Spinal cord (tissue), 10 donors: ENCODE results near the gene PI4K2A. TPM values are rescaled to one million over a fixed set of nuclear protein-coding genes. Genes with fewer than 3 reads are reported as not detected.
A peak's percentile ranks its signal among the peaks of the same experiment; 100 is the strongest.
"Not testable (repeated sequence)": the region's sequence is repeated elsewhere in the genome, so short reads cannot be mapped to it uniquely, and the experiment has no call there.

Experiments used
- DNase-seq, 6 donors: peaks; one replicate each; pipeline versions ENCODE4 v3.0.0 to v3.0.0-alpha.2; 2013 to 2015; ENCODE audit warnings: low spot score in 6 of 6, low read depth in 4 of 6
- H3K27ac ChIP-seq: one replicate; pipeline ENCODE4 v1.5.1; 2013; ENCODE audit warnings: low read depth, low read length, control low read depth
- H3K27me3 ChIP-seq: one replicate; pipeline ENCODE4 v1.6.1; 2013; ENCODE audit warnings: low read length; ENCODE audit not compliant: control insufficient read depth, insufficient read depth
- H3K36me3 ChIP-seq: one replicate; pipeline ENCODE4 v1.6.1; 2013; ENCODE audit warnings: low read length; ENCODE audit not compliant: control insufficient read depth, insufficient read depth
- H3K4me1 ChIP-seq: one replicate; pipeline ENCODE4 v1.6.1; 2013; ENCODE audit warnings: low read length; ENCODE audit not compliant: control insufficient read depth, insufficient read depth
- H3K4me3 ChIP-seq: one replicate; pipeline ENCODE4 v1.5.1; 2013; ENCODE audit warnings: low read depth, low read length, control low read depth
- H3K9me3 ChIP-seq: one replicate; pipeline ENCODE4 v1.6.1; 2013; ENCODE audit warnings: low read length; ENCODE audit not compliant: control insufficient read depth, insufficient read depth
- WGBS: methylation state at CpG from one replicate; pipeline ENCODE4 v1.1.5; 2013; ENCODE audit warnings: missing lambda C conversion rate; ENCODE audit not compliant: insufficient coverage; 5-methylcytosine and 5-hydroxymethylcytosine counted together
- polyA plus RNA-seq, 2 donors: library from polyadenylated mRNA; unstranded; fragments of 120-200 nt; gene quantifications; one replicate each; pipeline ENCODE4 v1.2.1, GENCODE V29; 2013; ENCODE audit not compliant: insufficient read length in 2 of 2
- total RNA-seq, 2 donors: library from RNA; depleted of rRNA in 1 of 2; stranded (reverse); fragments of 120-200 nt in 1 of 2; fragments of >200 nt in 1 of 2; gene quantifications; one replicate each; pipeline versions ENCODE4 v1.2.3 to v1.2.4, GENCODE V29; 2013 to 2014
- donor health status: healthy.

The PI4K2A gene
- total and polyA plus RNA-seq, 4 donors = 17.1 to 21.2 (median 19.0) TPM

DNA sequence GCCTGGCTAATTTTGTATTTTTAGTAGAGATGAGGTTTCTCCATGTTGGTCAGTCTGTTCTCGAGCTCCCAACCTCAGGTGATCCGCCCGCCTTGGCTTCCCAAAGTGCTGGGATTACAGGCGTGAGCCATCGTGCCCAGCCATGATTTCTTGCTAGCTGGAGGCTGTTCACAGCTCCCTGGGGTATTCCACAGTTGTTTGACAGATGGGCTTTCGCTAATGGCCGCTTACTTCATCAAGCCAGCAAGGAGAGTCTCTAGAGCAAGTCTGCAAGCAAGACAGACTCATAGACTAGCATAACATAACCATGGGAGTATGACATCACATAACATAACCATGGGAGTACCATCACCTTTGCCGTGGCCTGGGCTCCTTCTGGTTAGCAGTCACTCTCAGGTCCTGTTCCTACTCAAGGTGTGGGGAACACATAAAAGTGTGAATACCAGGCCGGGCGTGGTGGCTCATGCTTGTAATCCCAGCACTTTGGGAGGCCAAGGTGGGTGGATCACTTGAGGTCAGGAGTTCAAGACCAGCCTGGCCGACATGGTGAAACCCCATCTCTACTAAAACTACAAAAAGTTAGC is 57.7 kb downstream of the PI4K2A start:
- H3K27ac ChIP-seq, H3K27me3 ChIP-seq, H3K36me3 ChIP-seq, H3K4me3 ChIP-seq, H3K4me1 ChIP-seq, H3K9me3 ChIP-seq: not testable (repeated sequence)
- DNase-seq = peak in 1 of 6 donors; percentile 50
- 77% methylated on average over 7 of the region's 11 CpGs for WGBS

DNA sequence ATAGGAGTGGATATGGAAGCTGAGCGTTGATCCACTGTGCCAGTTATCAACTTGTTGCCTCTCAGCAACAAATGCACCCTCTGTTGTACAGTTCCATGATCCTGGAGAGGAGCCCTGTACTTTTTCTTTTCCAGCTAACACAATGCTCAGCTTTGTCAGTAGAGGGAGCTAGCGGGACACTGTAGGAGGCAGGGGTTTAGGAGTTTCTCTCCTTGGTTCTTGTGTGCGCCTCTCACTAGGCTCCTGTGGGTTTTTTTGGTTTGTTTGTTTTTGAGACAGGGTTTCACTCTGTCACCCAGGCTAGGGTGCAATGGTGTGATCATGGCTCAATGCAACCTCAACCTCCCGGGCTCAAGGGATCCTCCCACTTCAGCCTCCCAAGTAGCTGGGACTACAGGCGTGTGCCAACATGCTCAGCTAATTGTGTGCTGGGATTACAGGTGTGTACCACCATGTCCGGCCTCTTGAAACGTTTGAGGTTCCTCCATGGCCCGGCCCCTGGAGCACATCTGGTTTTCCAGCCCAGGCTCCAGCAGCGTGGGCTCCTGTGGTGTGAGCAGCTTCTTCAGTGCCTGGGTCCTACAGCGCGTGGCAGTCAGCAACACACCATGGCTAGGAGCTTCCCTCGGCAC is 61.1 kb downstream of the PI4K2A start:
- H3K9me3 ChIP-seq = no peaks in the 10 kb centered on the region
- no peak overlapping the region for H3K4me3 ChIP-seq
- WGBS = 72% methylated on average over 8 of the region's 12 CpGs
- no peak overlapping the region for H3K27ac ChIP-seq
- peak in 4 of 6 donors; percentile 29 to 85 (median 71) for DNase-seq
- H3K4me1 ChIP-seq = no peaks in the 10 kb centered on the region
- no peaks in the 10 kb centered on the region for H3K27me3 ChIP-seq
- H3K36me3 ChIP-seq = no peaks in the 10 kb centered on the region

DNA sequence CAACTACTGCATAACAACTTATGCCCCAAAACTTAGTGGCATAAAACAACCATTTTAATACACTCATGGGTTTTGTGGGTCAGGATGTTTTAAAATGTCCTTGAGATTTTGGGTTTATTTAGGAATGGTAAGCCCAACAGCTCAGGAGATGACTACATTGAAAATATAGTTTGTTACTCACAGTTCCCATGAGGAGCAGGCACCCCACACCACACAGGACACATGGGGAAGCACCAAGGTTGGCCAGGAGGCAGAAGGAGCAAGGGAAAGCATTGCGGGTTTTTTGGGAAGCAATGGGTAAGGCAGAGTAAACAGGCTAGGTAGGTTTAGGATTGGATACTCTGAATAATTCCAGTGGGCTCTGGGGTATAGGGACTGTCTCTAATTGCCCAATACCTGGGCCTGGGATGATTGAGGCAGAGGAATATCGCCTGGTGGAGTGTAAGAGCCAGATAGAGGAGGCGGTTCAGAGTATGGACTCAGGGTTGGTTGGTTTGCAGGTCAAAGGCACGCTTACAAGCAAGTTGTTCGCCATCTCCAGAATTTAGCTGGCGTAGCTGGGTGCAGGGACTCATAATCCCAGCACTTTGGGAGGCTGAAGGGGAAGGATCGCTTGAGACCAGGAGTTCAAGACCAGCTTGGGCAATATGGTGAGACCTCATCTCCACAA is 63.1 kb downstream of the PI4K2A start:
- Histone ChIP-seq H3K27me3 (no peaks in the 10 kb centered on the region), H3K4me1 (peaks cover 6% of the 10 kb centered on the region)

DNA sequence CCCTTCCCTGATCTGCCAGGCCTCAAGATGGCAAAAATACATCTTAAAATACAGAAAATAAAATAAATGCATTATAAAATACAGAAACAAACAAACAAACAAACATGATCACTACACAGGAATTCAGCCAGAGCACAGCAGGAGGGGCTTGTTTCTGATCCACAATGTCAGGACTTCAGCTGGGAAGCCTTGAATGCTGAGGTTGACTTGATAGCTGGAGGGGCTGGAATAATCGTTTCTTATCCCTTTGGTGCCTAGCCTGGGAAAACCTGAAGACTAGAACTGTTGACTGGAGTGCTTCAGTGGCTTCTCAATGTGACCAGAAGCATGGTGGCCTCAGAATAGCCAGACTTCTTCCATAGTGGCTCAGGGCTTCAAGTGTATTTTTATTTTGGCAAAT is 63.9 kb downstream of the PI4K2A start:
- H3K4me1 ChIP-seq = peaks cover 6% of the 10 kb centered on the region

More for the DNA sequence above, 63.1 kb downstream of the PI4K2A start:
- WGBS = 75% methylated on average over 6 of the region's 7 CpGs
- no peak for DNase-seq
- Histone ChIP-seq H3K36me3 (no peaks in the 10 kb centered on the region), H3K27ac (no peak overlapping the region), H3K4me3 (no peak overlapping the region), H3K9me3 (no peaks in the 10 kb centered on the region)

DNA sequence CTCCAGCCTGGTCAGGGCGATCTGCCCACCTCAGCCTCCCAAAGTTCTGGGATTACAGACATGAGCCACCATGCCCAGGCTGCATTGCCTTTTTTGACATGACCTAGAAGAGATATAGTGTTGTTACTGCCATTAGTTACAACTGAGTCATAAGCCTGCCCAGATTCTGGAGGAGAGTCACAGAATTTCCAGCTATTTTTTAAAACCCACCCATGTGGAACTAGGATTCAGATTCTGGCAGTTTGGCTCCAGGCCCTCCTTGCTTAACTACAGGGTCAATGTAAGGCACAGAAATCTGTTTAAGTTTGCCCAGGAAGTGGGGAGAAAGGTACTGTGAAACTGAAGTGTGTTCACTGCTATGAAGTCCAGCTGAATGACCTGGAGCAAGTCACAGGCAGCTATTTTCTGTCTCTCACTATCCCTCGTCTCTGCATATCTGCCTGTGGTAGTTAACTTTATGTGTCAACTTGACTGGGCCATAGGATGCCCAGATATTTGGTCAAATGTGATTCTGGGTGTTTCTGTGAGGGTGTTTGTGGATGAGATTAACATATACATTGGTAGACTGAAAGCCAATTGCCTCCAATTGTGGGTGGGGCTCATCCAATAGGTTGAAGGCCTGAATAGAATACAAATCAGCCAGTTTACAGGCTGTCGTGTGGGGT is 64.7 kb downstream of the PI4K2A start:
- 100% methylated on average over 1 of the region's 3 CpGs for WGBS
- no peaks in the 10 kb centered on the region for H3K9me3 ChIP-seq

More for the DNA sequence above, 63.9 kb downstream of the PI4K2A start:
- no peak for DNase-seq
- Histone ChIP-seq H3K9me3 (no peaks in the 10 kb centered on the region), H3K27ac (no peak overlapping the region), H3K27me3 (no peaks in the 10 kb centered on the region), H3K36me3 (no peaks in the 10 kb centered on the region), H3K4me3 (no peak overlapping the region)
- WGBS = 88% methylated on average over 1 of the region's 1 CpG

DNA sequence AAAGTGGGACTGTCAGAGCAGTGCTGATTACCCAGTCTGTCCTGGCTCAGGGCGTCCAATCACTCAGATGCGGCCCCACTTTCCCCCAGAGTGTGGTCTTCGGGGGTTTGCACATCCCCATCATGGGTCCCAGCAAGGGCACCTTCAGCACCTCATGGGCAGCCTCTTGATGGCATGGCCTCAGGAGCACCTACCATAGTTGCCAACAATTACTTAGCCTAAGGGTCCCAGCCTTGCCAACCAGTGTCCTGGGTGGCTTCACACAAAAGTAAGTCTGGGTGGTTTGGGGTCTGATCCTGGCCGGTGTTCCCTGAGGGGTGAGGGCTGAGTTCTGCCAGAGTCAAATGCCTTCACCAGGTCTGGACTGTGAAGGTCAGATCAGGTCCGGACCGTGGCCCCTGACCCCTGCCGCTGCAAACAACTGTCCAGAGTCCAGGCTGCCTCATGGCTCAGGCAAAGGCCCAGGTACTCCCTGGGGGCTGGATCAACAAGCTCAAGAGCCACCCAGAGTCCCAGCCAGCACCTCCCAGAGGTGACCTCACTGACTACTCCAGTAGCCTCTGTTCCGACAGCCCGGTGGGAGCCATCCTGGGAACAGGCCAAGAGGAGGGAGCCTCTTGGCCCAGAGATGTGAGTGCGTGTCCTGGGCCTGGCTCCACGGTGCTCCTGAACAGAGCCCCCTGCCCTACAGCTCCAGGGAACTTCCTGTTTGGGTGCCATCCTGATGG is 66.8 kb downstream of the PI4K2A start:
- no peak for DNase-seq
- Histone ChIP-seq H3K4me1 (peaks cover 6% of the 10 kb centered on the region), H3K36me3 (no peaks in the 10 kb centered on the region), H3K27me3 (no peaks in the 10 kb centered on the region), H3K9me3 (no peaks in the 10 kb centered on the region), H3K27ac (no peak overlapping the region), H3K4me3 (no peak overlapping the region)
- 76% methylated on average over 11 of the region's 11 CpGs for WGBS

More for the DNA sequence above, 64.7 kb downstream of the PI4K2A start:
- Histone ChIP-seq H3K27me3 (no peaks in the 10 kb centered on the region), H3K36me3 (no peaks in the 10 kb centered on the region), H3K4me1 (peaks cover 6% of the 10 kb centered on the region), H3K4me3 (no peak overlapping the region), H3K27ac (no peak overlapping the region)
- DNase-seq = no peak

DNA sequence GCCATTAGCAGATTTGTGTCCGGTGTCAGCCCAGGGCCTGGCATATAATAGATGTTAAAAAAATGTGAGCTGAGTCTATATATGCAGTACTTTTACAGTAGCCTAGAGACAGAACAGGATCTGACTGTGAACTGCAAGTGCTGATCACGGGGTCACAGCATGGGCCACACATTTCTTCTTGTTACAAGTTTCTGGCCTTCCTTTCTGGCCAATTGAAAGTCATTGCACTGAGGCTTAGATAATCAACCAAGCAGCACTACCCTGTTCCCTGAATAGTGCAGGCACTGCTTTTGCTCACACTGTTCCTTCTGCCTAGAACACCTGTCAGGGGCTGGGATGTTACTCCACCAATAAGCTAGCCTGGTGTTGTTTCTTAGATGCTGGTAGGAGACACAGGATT is 67.7 kb downstream of the PI4K2A start:
- H3K27me3 ChIP-seq = no peaks in the 10 kb centered on the region
- no peaks in the 10 kb centered on the region for H3K36me3 ChIP-seq
- no peak overlapping the region for H3K4me3 ChIP-seq
- no peak overlapping the region for H3K27ac ChIP-seq
- DNase-seq = no peak
- no peaks in the 10 kb centered on the region for H3K9me3 ChIP-seq
- WGBS = 44% methylated on average over 2 of the region's 2 CpGs
- peaks cover 10% of the 10 kb centered on the region for H3K4me1 ChIP-seq

DNA sequence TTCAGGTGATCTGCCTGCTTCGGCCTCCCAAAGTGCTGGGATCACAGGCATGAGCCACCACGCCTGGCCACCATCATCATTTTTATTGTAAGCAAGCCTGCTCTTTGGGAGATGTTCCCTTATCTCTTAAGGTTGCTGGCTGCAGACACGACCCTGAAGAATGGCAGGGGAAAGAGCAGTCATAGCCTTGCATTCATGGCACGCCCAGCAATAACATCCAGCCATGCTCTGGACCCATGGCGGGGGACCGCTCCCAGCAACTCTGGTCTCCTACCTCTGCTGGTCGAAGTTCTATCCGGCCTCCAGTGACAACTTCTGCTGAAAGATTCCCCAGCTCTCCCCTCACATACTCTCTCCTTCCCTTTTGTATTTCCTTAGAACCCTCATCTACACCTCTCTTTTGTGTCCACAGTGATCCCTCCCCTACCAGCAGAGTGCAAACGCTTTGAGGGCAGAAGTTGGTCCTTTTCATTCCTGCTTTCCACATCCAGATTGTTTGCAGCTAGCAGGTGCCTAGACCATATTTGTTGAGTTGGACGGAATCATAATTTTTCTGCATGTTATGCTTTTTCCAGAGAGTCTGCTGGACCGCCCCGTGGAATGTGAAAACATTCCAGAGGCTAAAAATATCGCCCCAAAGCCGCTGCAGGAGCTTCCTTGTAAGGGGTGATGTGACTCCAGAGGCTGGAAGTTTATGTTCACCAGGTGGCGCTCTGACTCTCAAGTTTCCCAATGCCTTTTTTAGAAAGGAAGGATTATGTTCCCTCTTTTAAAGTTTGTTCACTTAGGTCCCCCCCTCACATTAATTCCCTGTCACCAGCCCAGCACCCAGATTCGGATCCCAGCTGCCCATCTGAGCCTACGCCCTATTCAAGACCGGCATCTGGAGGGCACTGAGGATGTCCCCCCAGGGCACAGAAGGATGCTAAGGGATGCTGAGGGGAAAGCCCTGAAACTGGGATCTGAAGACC is 68.8 kb downstream of the PI4K2A start:
- Histone ChIP-seq H3K36me3 (no peaks in the 10 kb centered on the region), H3K4me1 (peaks cover 14% of the 10 kb centered on the region), H3K9me3 (no peaks in the 10 kb centered on the region), H3K4me3 (no peak overlapping the region), H3K27me3 (no peaks in the 10 kb centered on the region), H3K27ac (no peak overlapping the region)
- DNase-seq = peak in 3 of 6 donors; percentile 43 to 83 (median 77)
- WGBS = 49% methylated on average over 16 of the region's 18 CpGs
